GM12874 (cell line): Measurements from ENCODE around the gene TAOK3.

Experiments used
- CTCF ChIP-seq: IDR thresholded peaks from 2 replicates; pipeline ENCODE4 v1.5.1; 2011; ENCODE audit warnings: low read depth, mild to moderate bottlenecking, control low read depth, low read length, moderate library complexity; ENCODE audit not compliant: insufficient read depth

Gene TAOK3

DNA sequence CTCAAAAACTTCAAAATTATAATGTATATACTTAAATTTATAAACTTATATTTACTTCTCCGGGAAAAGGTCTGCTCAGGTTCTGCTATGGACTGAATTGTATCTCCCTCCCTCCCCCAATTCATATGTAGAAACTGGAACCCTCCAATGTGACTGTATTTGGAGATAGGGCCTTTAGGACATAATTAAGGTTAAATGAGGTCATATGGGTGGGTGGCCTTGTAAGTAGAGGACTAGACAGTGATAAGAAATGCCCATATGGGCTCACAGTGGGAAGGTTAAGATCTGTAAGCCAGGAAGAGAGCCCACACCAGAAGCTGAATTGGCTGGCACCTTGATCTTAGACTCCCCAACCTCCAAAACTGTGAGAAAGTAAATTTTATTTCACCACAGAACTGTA, 84.5 kb downstream of the TAOK3 start:
- TF ChIP-seq CTCF, result no peak

DNA sequence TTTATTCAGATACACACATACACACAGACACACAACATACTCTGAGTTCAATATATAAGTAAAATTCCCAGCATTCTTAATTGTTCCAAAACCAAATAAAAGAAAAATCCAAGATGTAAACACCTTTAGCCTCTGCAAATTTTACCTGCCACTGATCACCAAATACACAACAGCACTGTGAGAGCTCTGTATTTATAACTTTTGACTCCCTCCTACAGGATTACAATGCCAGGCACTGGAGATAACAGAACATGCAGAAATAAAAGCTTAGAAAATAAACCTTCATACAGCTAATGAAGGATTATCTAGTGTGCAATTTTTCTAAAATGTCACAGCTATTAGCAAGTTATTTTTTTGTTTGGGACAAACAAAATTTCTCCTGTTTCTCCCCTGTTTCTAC, 85.0 kb downstream of the TAOK3 start:
- TF ChIP-seq CTCF, result no peak

DNA sequence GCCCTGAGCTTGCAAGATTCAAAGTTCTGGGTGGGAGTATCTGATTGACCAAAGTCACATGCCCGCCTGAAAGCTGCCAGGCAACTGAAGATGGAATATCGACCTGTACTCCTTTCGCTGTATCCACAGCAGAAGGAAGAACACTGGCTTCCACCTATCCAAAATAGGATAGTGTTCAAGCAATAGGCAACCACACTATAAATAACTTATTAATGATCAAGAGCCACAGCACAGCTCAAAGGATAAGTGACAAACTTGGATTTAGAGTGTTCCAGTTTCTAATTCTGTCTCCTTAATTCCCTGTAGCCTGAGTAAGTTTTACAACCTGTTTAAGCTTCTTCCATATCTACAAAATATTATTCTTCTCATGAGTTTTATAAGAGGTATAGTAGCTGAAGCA, 89.9 kb downstream of the TAOK3 start:
- no peak for TF ChIP-seq CTCF

GRCh38 chr12:118274066-118274465, 98.6 kb downstream of the TAOK3 start:
- TF ChIP-seq CTCF, result no peak

- TF ChIP-seq CTCF, result no peak
These were observed 100.8 kb downstream of the TAOK3 start for GRCh38 chr12:118271770-118272417.

DNA sequence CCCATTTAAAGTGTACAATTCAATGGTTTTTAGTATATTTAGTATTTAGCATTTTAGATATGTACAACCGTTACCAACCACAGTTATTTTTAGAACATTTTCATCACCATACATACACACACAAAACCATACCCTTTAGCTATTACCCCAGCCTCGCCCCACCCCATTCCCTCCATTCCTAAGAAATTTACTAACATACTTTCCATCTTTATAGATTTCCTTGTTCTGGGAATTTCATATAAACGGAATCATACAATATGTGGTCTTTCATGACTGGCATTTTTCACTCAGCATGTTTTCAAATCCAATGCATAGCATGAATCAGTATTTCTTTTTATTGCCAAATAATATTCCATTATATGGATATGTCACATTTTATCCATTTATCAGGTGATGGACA, 101.5 kb downstream of the TAOK3 start:
- TF ChIP-seq CTCF, result no peak

DNA sequence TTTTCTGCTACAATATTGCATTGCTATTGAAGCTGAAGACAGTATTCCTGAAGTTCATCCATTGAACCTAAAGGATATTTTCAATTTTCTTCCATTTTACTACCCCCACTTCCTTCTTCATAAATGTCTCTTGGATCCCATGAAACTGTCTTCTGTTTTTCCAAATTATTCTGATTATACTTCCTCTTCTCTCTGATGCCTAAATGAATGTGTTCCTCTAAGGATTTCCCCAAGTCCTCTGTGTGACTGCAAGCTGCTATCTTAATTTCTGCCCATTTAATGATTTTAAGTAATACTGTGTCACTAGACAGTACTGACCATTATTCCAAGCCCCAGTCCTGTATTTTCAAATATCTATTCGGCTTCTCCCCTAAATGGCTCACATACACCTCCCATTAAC, 102.9 kb downstream of the TAOK3 start:
- no peak for TF ChIP-seq CTCF
